22Rv1 (cell line): ENCODE data around the gene VSIG10L.

ENCODE experiments used
- CTCF ChIP-seq: fragments of 450-650 bp; IDR thresholded peaks from 2 replicates; pipeline ENCODE4 v1.5.1; 2017; ENCODE audit warnings: mild to moderate bottlenecking
- ZFX ChIP-seq: fragments of 450-650 bp; IDR thresholded peaks from 2 replicates; pipeline ENCODE4 v1.6.1; 2017; ENCODE audit warnings: antibody characterized with exemption, borderline replicate concordance

GRCh38 chr19:51289635-51290034 lies 52.3 kb downstream of the VSIG10L start:
- TF ChIP-seq CTCF (no peak), ZFX (no peak)
